ENCODE measurements around the gene GGA2.

GRCh38 chr16:23505180-23505665, 5.1 kb downstream of the GGA2 start:
- TF ChIP-seq CTCF (IDR thresholded peaks at IDR 0.05) (no peak), POLR2A (IDR thresholded peaks at IDR 0.05) (no peak), EP300 (IDR thresholded peaks at IDR 0.05) (no peak)

Measured in stomach (tissue), 4 donors.